Posterior cingulate gyrus (tissue), 11 donors: ENCODE data around the gene CTNNB1.

ENCODE experiments used
- DNase-seq, 10 donors: peaks; one replicate each; pipeline versions ENCODE4 v3.0.0 to v3.0.0-alpha.2; 2020 to 2021; ENCODE audit warnings: mixed read lengths in 3 of 10
- intact Hi-C: fragments of 100-400 bp; cut with DNase I; formaldehyde crosslinking; loops from one replicate; pipeline ENCODE4 v1.15.1; 2023

The CTNNB1 gene

GRCh38 chr3:41212088-41212487 lies 12.8 kb downstream of the CTNNB1 start:
- intact Hi-C loops = no loop called here
- DNase-seq = no peak

GRCh38 chr3:41213588-41213987 lies 14.3 kb downstream of the CTNNB1 start:
- no peak for DNase-seq

GRCh38 chr3:41216422-41216821 lies 17.1 kb downstream of the CTNNB1 start:
- DNase-seq = no peak
- intact Hi-C loops = no loop called here

More at GRCh38 chr3:41213588-41213987, 14.3 kb downstream of the CTNNB1 start:
- intact Hi-C loops = no loop called here

- intact Hi-C loops = no loop called here
- DNase-seq = no peak
Measured at GRCh38 chr3:41216993-41217392, 17.7 kb downstream of the CTNNB1 start.

GRCh38 chr3:41219424-41219823 lies 20.1 kb downstream of the CTNNB1 start:
- intact Hi-C loops = no loop called here
- no peak for DNase-seq

- no peak for DNase-seq
- intact Hi-C loops = no loop called here
Measured at GRCh38 chr3:41220906-41221677, 21.8 kb downstream of the CTNNB1 start.

GRCh38 chr3:41222012-41222411 lies 22.7 kb downstream of the CTNNB1 start:
- intact Hi-C loops = no loop called here
- DNase-seq = no peak

GRCh38 chr3:41222501-41222900 lies 23.2 kb downstream of the CTNNB1 start:
- DNase-seq = no peak
- intact Hi-C loops = no loop called here

GRCh38 chr3:41223078-41223477 lies 23.8 kb downstream of the CTNNB1 start:
- intact Hi-C loops = no loop called here
- no peak for DNase-seq

GRCh38 chr3:41223691-41224090 lies 24.4 kb downstream of the CTNNB1 start:
- DNase-seq = no peak
- intact Hi-C loops = no loop called here

GRCh38 chr3:41224120-41224806 lies 25.0 kb downstream of the CTNNB1 start:
- DNase-seq = no peak
- intact Hi-C loops = no loop called here

GRCh38 chr3:41234823-41235721 lies 35.8 kb downstream of the CTNNB1 start:
- DNase-seq = no peak
- intact Hi-C loops = no loop called here

GRCh38 chr3:41236228-41236627 lies 36.9 kb downstream of the CTNNB1 start:
- intact Hi-C loops = no loop called here
- no peak for DNase-seq

GRCh38 chr3:41237907-41238306 lies 38.6 kb downstream of the CTNNB1 start:
- intact Hi-C loops = no loop called here
- DNase-seq = no peak

GRCh38 chr3:41239587-41239986 lies 40.3 kb downstream of the CTNNB1 start:
- no peak for DNase-seq
- intact Hi-C loops = no loop called here

- intact Hi-C loops = no loop called here
- DNase-seq = no peak
Measured at GRCh38 chr3:41241161-41241560, 41.9 kb downstream of the CTNNB1 start.

- DNase-seq = no peak
- intact Hi-C loops = no loop called here
Measured at GRCh38 chr3:41241800-41242571, 42.7 kb downstream of the CTNNB1 start.

- no peak for DNase-seq
- intact Hi-C loops = no loop called here
Measured at GRCh38 chr3:41243183-41243582, 43.9 kb downstream of the CTNNB1 start.

GRCh38 chr3:41244620-41245336 lies 45.5 kb downstream of the CTNNB1 start:
- intact Hi-C loops = no loop called here

More at GRCh38 chr3:41244620-41245336, 45.5 kb downstream of the CTNNB1 start:
- DNase-seq = no peak
